Measurements from ENCODE around the gene ZNF536. TPM values are rescaled to one million over a fixed set of nuclear protein-coding genes. Genes with fewer than 3 reads are reported as not detected.

The ZNF536 gene
- total RNA-seq, 1 experiment from 2014 or later: not detected

DNA sequence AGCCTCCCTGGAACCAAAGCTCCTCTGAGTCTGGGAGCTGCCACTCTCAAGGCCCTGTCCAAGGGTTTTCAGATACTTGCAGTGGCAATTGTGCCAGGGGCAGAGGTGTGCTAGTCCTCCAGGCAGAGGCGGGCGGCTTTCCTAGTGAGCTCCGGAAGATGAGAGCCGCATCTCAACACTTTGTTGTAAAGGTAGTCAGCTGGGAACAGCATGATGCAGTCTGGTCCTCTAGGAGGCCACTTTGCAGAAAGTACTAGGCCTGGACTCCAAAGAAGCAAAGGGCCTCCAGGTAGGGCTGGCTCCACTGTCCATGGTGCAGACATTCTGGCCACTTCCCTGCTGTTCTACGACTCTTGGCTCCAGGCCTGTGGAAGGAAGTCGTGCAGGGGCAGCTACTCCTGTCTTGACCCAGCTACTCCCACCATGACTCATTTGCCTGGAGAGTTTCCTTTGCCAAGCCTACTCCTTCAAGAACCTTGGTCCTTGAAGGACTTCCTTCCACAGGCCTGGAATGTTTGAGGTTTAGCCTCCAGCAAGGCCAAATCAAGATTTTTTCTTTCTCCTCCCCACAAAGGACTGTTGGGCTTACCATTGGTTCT lies 9.9 kb upstream of the ZNF536 start:
- Histone ChIP-seq H3K9me3 (no peaks in the 10 kb centered on the region), H3K4me3 (ENCODE audit: low read depth, low read length) (no peak overlapping the region), H3K4me1 (no peaks in the 10 kb centered on the region), H3K27me3 (replicated peaks; ENCODE audit: control insufficient read depth, insufficient read depth, low read length) (no peaks in the 10 kb centered on the region; the same call in 1 of the 2 replicates), H3K36me3 (ENCODE audit: control insufficient read depth, insufficient read depth, low read length) (no peaks in the 10 kb centered on the region)
- H3K4me3 Mint-ChIP-seq (ENCODE audit: unreplicated experiment): no peak overlapping the region
- no peaks in the 10 kb centered on the region for H3K4me1 Mint-ChIP-seq (ENCODE audit: low read depth, unreplicated experiment)
- no peaks in the 10 kb centered on the region for H3K9me3 Mint-ChIP-seq (ENCODE audit: unreplicated experiment)
- peaks cover 14% of the 10 kb centered on the region for H3K27me3 Mint-ChIP-seq (ENCODE audit: insufficient read depth, unreplicated experiment)
- no peak overlapping the region for H3K27ac Mint-ChIP-seq (ENCODE audit: unreplicated experiment)
- H3K36me3 Mint-ChIP-seq (ENCODE audit: insufficient read depth, unreplicated experiment): no peaks in the 10 kb centered on the region
- no peak for DNase-seq
- ChIA-PET POLR2A (no interaction called here), CTCF (no interaction called here)
- TF ChIP-seq, protein P1, sequence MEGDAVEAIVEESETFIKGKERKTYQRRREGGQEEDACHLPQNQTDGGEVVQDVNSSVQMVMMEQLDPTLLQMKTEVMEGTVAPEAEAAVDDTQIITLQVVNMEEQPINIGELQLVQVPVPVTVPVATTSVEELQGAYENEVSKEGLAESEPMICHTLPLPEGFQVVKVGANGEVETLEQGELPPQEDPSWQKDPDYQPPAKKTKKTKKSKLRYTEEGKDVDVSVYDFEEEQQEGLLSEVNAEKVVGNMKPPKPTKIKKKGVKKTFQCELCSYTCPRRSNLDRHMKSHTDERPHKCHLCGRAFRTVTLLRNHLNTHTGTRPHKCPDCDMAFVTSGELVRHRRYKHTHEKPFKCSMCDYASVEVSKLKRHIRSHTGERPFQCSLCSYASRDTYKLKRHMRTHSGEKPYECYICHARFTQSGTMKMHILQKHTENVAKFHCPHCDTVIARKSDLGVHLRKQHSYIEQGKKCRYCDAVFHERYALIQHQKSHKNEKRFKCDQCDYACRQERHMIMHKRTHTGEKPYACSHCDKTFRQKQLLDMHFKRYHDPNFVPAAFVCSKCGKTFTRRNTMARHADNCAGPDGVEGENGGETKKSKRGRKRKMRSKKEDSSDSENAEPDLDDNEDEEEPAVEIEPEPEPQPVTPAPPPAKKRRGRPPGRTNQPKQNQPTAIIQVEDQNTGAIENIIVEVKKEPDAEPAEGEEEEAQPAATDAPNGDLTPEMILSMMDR (IDR thresholded peaks at IDR 0.05; ENCODE audit: insufficient read depth in 1 of 2, low read depth in 1 of 2, low read length in 1 of 2, severe bottlenecking in 1 of 2, unreplicated experiment in 1 of 2): no peak
- BruUV-seq (replicated peaks): no TSS peak
- intact Hi-C loops (cut with micrococcal nuclease; ENCODE audit: unreplicated experiment): no loop called here

DNA sequence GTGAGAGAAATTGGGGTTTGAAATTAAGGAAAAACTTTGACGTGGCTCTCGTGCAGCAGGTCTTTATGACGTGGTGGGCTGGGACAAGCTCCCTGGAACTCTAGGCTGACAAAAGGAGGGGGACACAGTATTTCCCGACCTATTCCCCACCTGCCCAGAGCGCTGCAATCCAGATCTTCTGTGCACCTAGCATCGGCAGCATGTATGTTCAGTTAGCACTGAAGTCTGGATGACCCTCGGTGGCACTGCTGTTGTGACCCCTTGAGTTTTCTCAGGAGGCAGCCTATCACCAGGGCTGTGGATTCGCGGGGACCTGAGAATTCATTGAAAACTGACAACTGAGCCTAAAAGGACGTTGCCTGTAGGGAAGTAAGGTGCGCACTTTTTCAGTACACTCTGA lies 9.1 kb upstream of the ZNF536 start:
- H3K27me3 Mint-ChIP-seq (ENCODE audit: insufficient read depth, unreplicated experiment): peaks cover 19% of the 10 kb centered on the region
- no peak for DNase-seq
- Histone ChIP-seq H3K9me3 (no peaks in the 10 kb centered on the region), H3K4me3 (ENCODE audit: low read depth, low read length) (no peak overlapping the region), H3K27me3 (replicated peaks; ENCODE audit: control insufficient read depth, insufficient read depth, low read length) (no peaks in the 10 kb centered on the region; the same call in 1 of the 2 replicates), H3K36me3 (ENCODE audit: control insufficient read depth, insufficient read depth, low read length) (no peaks in the 10 kb centered on the region), H3K4me1 (no peaks in the 10 kb centered on the region)
- ChIA-PET POLR2A (no interaction called here), CTCF (no interaction called here)
- no peaks in the 10 kb centered on the region for H3K4me1 Mint-ChIP-seq (ENCODE audit: low read depth, unreplicated experiment)
- no peak overlapping the region for H3K27ac Mint-ChIP-seq (ENCODE audit: unreplicated experiment)
- no peaks in the 10 kb centered on the region for H3K36me3 Mint-ChIP-seq (ENCODE audit: insufficient read depth, unreplicated experiment)
- no TSS peak for BruUV-seq (replicated peaks)
- TF ChIP-seq, protein P1 (IDR thresholded peaks at IDR 0.05; ENCODE audit: insufficient read depth in 1 of 2, low read depth in 1 of 2, low read length in 1 of 2, severe bottlenecking in 1 of 2, unreplicated experiment in 1 of 2): no peak
- intact Hi-C loops (cut with micrococcal nuclease; ENCODE audit: unreplicated experiment): no loop called here
- no peak overlapping the region for H3K4me3 Mint-ChIP-seq (ENCODE audit: unreplicated experiment)
- H3K9me3 Mint-ChIP-seq (ENCODE audit: unreplicated experiment): no peaks in the 10 kb centered on the region

DNA sequence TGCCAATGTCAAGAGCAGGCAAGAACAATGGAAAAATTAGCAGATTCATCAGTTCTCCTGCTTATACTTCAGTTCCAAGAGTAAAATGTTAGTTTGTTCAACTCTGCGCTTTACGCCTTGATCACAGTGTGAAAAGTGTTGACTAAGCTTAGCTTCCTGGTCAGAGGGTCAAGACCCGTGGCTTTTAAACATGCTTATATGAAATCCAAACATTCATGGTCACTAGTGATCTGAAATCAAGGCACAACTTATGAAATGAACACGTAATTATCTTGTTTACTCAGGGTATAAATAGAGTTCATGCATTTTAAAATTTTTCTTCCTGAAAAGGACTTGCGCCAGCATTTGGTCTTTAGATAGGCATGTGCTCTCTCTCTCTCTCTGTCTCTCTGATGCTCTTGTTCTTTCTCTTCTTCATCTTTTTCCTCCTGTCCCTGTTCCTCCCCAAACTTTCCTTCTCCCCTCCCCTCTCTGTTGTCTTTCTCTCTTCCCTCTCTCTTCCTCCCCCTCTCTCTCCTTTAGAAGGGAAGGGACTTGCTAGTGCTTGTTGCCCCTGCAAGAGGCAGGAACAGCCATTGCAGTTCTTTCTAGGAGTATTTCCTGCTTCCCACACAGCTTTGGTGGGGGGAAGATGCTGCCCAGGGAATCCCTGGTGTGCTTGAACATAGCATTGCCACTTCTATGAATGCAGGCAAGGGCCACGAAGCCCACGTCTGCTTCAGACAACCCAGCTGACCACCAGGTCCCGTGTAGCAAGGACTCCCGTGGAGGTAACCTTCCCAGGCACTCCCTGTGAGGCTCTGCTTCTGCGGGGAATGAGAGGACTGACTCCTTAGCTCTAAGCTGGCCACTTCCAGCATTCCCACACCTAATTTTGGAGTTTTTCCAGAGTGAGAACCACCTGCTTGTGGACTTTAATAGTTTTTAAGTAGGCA lies 7.1 kb upstream of the ZNF536 start:
- intact Hi-C loops (cut with micrococcal nuclease; ENCODE audit: unreplicated experiment): no loop called here
- H3K36me3 ChIP-seq (ENCODE audit: control insufficient read depth, insufficient read depth, low read length): no peaks in the 10 kb centered on the region
- no peaks in the 10 kb centered on the region; the same call in 1 of the 2 replicates for H3K27me3 ChIP-seq (replicated peaks; ENCODE audit: control insufficient read depth, insufficient read depth, low read length)
- no peaks in the 10 kb centered on the region for H3K36me3 Mint-ChIP-seq (ENCODE audit: insufficient read depth, unreplicated experiment)
- peaks cover 24% of the 10 kb centered on the region for H3K27me3 Mint-ChIP-seq (ENCODE audit: insufficient read depth, unreplicated experiment)
- TF ChIP-seq, protein P1 (IDR thresholded peaks at IDR 0.05; ENCODE audit: insufficient read depth in 1 of 2, low read depth in 1 of 2, low read length in 1 of 2, severe bottlenecking in 1 of 2, unreplicated experiment in 1 of 2): no peak
- H3K9me3 ChIP-seq: no peaks in the 10 kb centered on the region
- CTCF ChIA-PET: no interaction called here
- no peak overlapping the region for H3K4me3 ChIP-seq (ENCODE audit: low read depth, low read length)
- H3K4me1 Mint-ChIP-seq (ENCODE audit: low read depth, unreplicated experiment): no peaks in the 10 kb centered on the region
- H3K9me3 Mint-ChIP-seq (ENCODE audit: unreplicated experiment): no peaks in the 10 kb centered on the region
- no TSS peak for BruUV-seq (replicated peaks)
- POLR2A ChIA-PET: no interaction called here
- no peaks in the 10 kb centered on the region for H3K4me1 ChIP-seq
- H3K27ac Mint-ChIP-seq (ENCODE audit: unreplicated experiment): no peak overlapping the region
- no peak for DNase-seq
- H3K4me3 Mint-ChIP-seq (ENCODE audit: unreplicated experiment): no peak overlapping the region
